ENCODE results near the gene FBXW2. TPM values are rescaled to one million over a fixed set of nuclear protein-coding genes. Genes with fewer than 3 reads are reported as not detected.

The FBXW2 gene
- total and polyA plus RNA-seq, 5 donors from 2014 or later = 34.0 to 87.8 (median 41.4) TPM

DNA sequence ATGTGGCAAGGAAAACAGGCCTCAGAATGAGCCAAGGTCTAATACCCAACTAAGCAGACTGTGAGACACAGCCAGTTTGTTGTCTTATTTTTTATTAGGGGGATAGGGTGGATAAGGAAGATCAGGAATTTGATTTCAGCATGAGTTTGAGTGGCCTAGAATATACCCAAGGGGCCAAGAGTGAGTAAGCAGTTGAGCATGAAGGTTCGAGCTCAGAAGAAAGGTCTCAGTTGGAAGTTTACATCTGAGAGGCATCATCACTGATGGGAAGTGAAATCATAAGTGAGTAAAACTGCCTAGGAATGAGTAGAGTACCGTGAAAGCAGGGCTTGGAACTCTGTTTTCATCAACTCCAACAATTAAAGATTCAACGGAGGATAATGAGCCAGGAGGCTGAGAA, 36.9 kb upstream of the FBXW2 start:
- Mint-ChIP-seq H3K9me3 (no peaks in the 10 kb centered on the region), H3K4me1 (peaks cover 2 to 7% (median 5%) of the 10 kb centered on the region in 4 donors), H3K4me3 (no peak overlapping the region), H3K36me3 (peaks cover 47% of the 10 kb centered on the region), H3K27me3 (no peaks in the 10 kb centered on the region), H3K27ac (peak overlapping the region in 1 of 3 donors; percentile 68)
- H3K36me3 ChIP-seq (ENCODE audit: control insufficient read depth, insufficient read depth, low read length) = peaks cover 77% of the 10 kb centered on the region
- no peak overlapping the region for H3K4me3 ChIP-seq (ENCODE audit: low read depth, low read length)
- H3K4me1 ChIP-seq (ENCODE audit: control insufficient read depth, insufficient read depth, low read length, poor library complexity, severe bottlenecking) = no peaks in the 10 kb centered on the region
- no peaks in the 10 kb centered on the region for H3K9me3 ChIP-seq (ENCODE audit: control insufficient read depth in 2 of 2, low read length in 2 of 2)
- DNase-seq (no peak), ATAC-seq (ENCODE audit: low read depth in 2 of 2) (no peak)
- H3K27me3 ChIP-seq (ENCODE audit: control insufficient read depth, insufficient read depth, low read length) = no peaks in the 10 kb centered on the region
- no peak overlapping the region for H3K27ac ChIP-seq (ENCODE audit: insufficient read depth, low read length, poor library complexity, severe bottlenecking)

DNA sequence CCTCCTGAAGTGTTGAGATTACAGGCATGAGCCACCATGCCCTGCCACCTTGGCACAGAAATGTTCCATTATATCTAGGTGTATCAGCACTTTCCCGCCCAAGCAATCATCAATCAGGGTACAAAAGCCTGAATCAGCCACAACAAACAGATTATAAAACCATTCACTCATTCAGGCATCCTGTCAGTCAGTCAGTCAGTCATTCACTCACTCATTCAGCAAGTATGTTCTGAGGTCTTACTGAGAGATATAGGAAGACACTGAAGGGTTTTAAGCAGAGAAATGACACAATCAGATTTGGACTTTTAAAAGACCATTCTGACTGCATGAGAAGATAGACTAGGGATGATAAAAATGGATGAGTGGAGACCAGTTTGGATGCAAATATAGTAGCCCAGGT, 36.4 kb upstream of the FBXW2 start:
- Mint-ChIP-seq H3K27ac (peak overlapping the region in 1 of 3 donors; percentile 68), H3K4me1 (peaks cover 3 to 6% (median 5%) of the 10 kb centered on the region in 4 donors), H3K9me3 (no peaks in the 10 kb centered on the region), H3K27me3 (no peaks in the 10 kb centered on the region), H3K36me3 (peaks cover 48% of the 10 kb centered on the region), H3K4me3 (no peak overlapping the region)
- Histone ChIP-seq H3K27ac (ENCODE audit: insufficient read depth, low read length, poor library complexity, severe bottlenecking) (no peak overlapping the region), H3K4me1 (ENCODE audit: control insufficient read depth, insufficient read depth, low read length, poor library complexity, severe bottlenecking) (no peaks in the 10 kb centered on the region), H3K9me3 (ENCODE audit: control insufficient read depth in 2 of 2, low read length in 2 of 2) (no peaks in the 10 kb centered on the region), H3K36me3 (ENCODE audit: control insufficient read depth, insufficient read depth, low read length) (peaks cover 74% of the 10 kb centered on the region), H3K27me3 (ENCODE audit: control insufficient read depth, insufficient read depth, low read length) (no peaks in the 10 kb centered on the region), H3K4me3 (ENCODE audit: low read depth, low read length) (no peak overlapping the region)
- no peak for ATAC-seq (ENCODE audit: low read depth in 2 of 2)
- DNase-seq = no peak

DNA sequence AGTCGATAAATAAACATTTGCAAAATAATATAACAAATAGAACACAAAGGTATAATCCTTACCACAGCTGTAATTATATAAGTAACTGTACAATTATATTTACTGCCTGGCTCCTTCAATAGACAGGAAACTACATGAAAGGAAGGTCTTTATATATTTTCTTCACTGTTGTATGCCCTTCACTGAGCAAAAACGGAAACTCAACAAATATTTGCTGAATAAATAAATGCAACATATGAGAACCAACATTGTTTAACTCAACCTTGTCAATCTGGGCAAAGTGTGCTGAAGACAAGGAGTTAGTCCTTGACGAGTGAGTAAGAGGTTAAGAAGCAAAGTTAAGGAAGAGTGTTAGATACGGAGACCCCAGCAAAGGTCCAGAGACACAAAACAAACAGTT, 26.9 kb upstream of the FBXW2 start:
- H3K36me3 Mint-ChIP-seq = peaks cover 60% of the 10 kb centered on the region
- H3K9me3 Mint-ChIP-seq = no peaks in the 10 kb centered on the region

DNA sequence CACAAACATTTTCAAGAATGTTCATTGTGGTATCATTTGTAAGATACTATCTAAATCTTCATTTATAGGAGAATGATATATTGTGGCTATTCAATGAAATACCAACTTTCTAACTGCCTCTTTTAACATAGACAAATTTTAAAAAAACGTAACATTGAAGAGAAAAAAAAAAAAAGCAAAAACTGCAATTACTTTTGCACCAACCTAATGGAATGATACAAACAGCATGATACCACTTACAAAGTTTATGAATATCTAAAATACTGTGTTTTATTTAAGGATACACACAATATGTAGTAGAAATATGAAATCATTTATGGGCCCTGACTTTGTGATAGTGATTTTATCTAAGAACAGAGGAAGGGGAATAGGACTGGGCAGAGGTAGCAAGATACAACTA, 25.4 kb upstream of the FBXW2 start:
- Histone ChIP-seq H3K4me1 (ENCODE audit: control insufficient read depth, insufficient read depth, low read length, poor library complexity, severe bottlenecking) (no peaks in the 10 kb centered on the region), H3K27ac (ENCODE audit: insufficient read depth, low read length, poor library complexity, severe bottlenecking) (no peak overlapping the region), H3K36me3 (ENCODE audit: control insufficient read depth, insufficient read depth, low read length) (peaks cover 48% of the 10 kb centered on the region), H3K4me3 (ENCODE audit: low read depth, low read length) (no peak overlapping the region), H3K27me3 (ENCODE audit: control insufficient read depth, insufficient read depth, low read length) (no peaks in the 10 kb centered on the region), H3K9me3 (ENCODE audit: control insufficient read depth in 2 of 2, low read length in 2 of 2) (no peaks in the 10 kb centered on the region)
- no peaks in the 10 kb centered on the region for H3K9me3 Mint-ChIP-seq
- peaks cover 0 to 17% (median 2%) of the 10 kb centered on the region in 4 donors for H3K4me1 Mint-ChIP-seq
- DNase-seq = no peak
- ATAC-seq (ENCODE audit: low read depth in 2 of 2) = no peak
- no peak overlapping the region for H3K27ac Mint-ChIP-seq
- no peaks in the 10 kb centered on the region for H3K27me3 Mint-ChIP-seq
- H3K4me3 Mint-ChIP-seq = no peak overlapping the region
- peaks cover 49% of the 10 kb centered on the region for H3K36me3 Mint-ChIP-seq

More for the DNA sequence above, 26.9 kb upstream of the FBXW2 start:
- Mint-ChIP-seq H3K27me3 (no peaks in the 10 kb centered on the region), H3K4me1 (peaks cover 0 to 14% (median 3%) of the 10 kb centered on the region in 4 donors), H3K4me3 (no peak overlapping the region), H3K27ac (peak overlapping the region in 1 of 3 donors; percentile 43)
- Histone ChIP-seq H3K4me1 (ENCODE audit: control insufficient read depth, insufficient read depth, low read length, poor library complexity, severe bottlenecking) (no peaks in the 10 kb centered on the region), H3K36me3 (ENCODE audit: control insufficient read depth, insufficient read depth, low read length) (peaks cover 59% of the 10 kb centered on the region), H3K27ac (ENCODE audit: insufficient read depth, low read length, poor library complexity, severe bottlenecking) (no peak overlapping the region), H3K4me3 (ENCODE audit: low read depth, low read length) (no peak overlapping the region), H3K27me3 (ENCODE audit: control insufficient read depth, insufficient read depth, low read length) (no peaks in the 10 kb centered on the region), H3K9me3 (ENCODE audit: control insufficient read depth in 2 of 2, low read length in 2 of 2) (no peaks in the 10 kb centered on the region)
- DNase-seq (no peak), ATAC-seq (ENCODE audit: low read depth in 2 of 2) (no peak)

DNA sequence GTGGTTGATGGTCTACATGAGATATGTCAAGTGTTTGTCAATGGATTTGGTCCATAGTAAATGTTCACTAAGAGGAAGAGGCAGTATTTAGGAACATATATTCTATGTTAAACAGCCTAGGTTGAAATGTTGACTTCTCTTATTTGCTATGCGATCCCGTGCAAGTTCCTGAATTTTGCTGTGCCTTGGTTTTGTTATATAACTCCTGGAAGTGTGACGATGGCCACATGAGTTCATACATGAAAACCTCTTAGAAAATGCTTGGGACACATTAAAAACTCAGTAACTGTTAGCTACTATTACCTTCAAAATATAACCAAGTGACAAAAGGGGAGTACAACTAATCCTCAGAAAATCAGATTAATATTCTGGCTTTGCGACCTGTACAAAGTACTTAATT, 21.9 kb upstream of the FBXW2 start:
- Histone ChIP-seq H3K36me3 (ENCODE audit: control insufficient read depth, insufficient read depth, low read length) (peaks cover 30% of the 10 kb centered on the region), H3K27me3 (ENCODE audit: control insufficient read depth, insufficient read depth, low read length) (no peaks in the 10 kb centered on the region), H3K4me3 (ENCODE audit: low read depth, low read length) (no peak overlapping the region), H3K9me3 (ENCODE audit: control insufficient read depth in 2 of 2, low read length in 2 of 2) (no peaks in the 10 kb centered on the region), H3K27ac (ENCODE audit: insufficient read depth, low read length, poor library complexity, severe bottlenecking) (no peak overlapping the region), H3K4me1 (ENCODE audit: control insufficient read depth, insufficient read depth, low read length, poor library complexity, severe bottlenecking) (no peaks in the 10 kb centered on the region)
- DNase-seq (no peak), ATAC-seq (ENCODE audit: low read depth in 2 of 2) (no peak)
- H3K9me3 Mint-ChIP-seq = peaks cover 0 to 8% (median 2%) of the 10 kb centered on the region in 7 donors
- H3K27me3 Mint-ChIP-seq = no peaks in the 10 kb centered on the region
- H3K4me1 Mint-ChIP-seq = peaks cover 0 to 17% (median under 1%) of the 10 kb centered on the region in 4 donors
- no peak overlapping the region for H3K27ac Mint-ChIP-seq
- H3K4me3 Mint-ChIP-seq = no peak overlapping the region
- H3K36me3 Mint-ChIP-seq = peaks cover 35% of the 10 kb centered on the region

DNA sequence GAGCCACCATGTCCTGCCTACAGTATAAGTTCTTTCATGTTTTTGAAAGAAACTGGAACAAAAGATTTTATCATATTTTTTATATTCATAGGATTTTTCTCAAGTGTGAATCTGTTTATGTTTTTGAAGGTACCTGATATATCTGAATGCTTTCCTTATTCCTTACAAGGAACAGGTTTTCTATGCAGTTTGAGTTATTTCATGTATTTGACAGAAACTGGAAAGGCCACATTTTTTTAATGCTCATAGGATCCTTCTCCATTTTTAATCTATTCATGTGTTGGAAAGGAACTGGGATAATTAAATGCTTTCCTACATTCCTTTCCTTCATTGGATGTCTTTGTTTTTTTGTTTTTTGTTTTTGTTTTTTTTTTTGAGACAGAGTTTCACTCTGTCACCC, 15.7 kb upstream of the FBXW2 start:
- H3K4me3 ChIP-seq (ENCODE audit: low read depth, low read length) = no peak overlapping the region
- H3K4me3 Mint-ChIP-seq = peak overlapping the region in 1 of 4 donors; percentile 41
- H3K27me3 ChIP-seq (ENCODE audit: control insufficient read depth, insufficient read depth, low read length) = no peaks in the 10 kb centered on the region
- peaks cover 18% of the 10 kb centered on the region for H3K36me3 Mint-ChIP-seq
- H3K4me1 Mint-ChIP-seq = peaks cover 0 to 6% (median 0%) of the 10 kb centered on the region in 4 donors
- H3K27ac ChIP-seq (ENCODE audit: insufficient read depth, low read length, poor library complexity, severe bottlenecking) = no peak overlapping the region
- H3K9me3 ChIP-seq (ENCODE audit: control insufficient read depth in 2 of 2, low read length in 2 of 2) = peaks cover 21 to 23% of the 10 kb centered on the region in 2 experiments
- DNase-seq (no peak), ATAC-seq (ENCODE audit: low read depth in 2 of 2) (no peak)
- no peak overlapping the region for H3K27ac Mint-ChIP-seq
- no peaks in the 10 kb centered on the region for H3K4me1 ChIP-seq (ENCODE audit: control insufficient read depth, insufficient read depth, low read length, poor library complexity, severe bottlenecking)
- no peaks in the 10 kb centered on the region for H3K27me3 Mint-ChIP-seq
- peaks cover 0 to 50% (median 25%) of the 10 kb centered on the region in 7 donors for H3K9me3 Mint-ChIP-seq
- peaks cover 3% of the 10 kb centered on the region for H3K36me3 ChIP-seq (ENCODE audit: control insufficient read depth, insufficient read depth, low read length)

DNA sequence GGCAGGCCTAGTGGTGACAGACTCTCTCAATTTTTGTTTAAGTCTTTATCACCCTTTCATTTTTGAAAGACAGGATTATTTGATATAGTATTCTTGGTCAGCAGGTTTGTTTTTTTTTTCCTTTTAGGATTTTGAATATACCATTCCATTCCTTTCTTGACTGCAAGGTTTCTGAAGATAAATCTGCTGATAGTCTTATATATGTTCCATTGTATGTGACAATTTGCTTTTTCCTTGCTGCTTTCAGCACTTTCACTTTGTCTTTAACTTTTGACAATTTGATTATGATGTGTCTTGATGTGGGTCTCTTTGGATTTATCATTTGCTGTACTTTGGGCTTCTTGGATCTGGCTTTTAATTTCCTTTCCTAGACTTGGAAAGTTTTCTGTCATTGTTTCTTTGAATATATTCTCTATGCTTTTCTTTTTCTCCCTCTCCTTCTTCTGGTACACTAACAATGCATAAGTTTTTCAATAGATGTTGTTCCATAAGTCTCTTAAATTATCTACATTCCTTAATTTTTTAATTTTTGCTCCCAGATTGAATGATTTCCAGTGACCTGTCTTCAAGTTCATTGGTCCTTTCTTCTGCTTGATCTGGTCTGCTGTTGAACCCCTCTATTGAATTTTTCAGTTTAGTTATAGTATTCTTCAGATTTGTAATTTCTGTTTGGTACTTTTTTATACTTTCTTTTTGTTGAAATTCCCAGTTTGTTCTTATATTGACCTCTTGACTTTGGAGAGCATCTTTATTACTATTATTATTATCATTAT, 14.6 kb upstream of the FBXW2 start:
- no peak for ATAC-seq (ENCODE audit: low read depth in 2 of 2)
- H3K4me3 Mint-ChIP-seq = no peak overlapping the region
- H3K27me3 Mint-ChIP-seq = no peaks in the 10 kb centered on the region
- H3K27ac Mint-ChIP-seq = no peak overlapping the region
- peaks cover 0 to 50% (median 25%) of the 10 kb centered on the region in 7 donors for H3K9me3 Mint-ChIP-seq
- Histone ChIP-seq H3K4me1 (ENCODE audit: control insufficient read depth, insufficient read depth, low read length, poor library complexity, severe bottlenecking) (no peaks in the 10 kb centered on the region), H3K27ac (ENCODE audit: insufficient read depth, low read length, poor library complexity, severe bottlenecking) (no peak overlapping the region), H3K9me3 (ENCODE audit: control insufficient read depth in 2 of 2, low read length in 2 of 2) (peaks cover 21 to 23% of the 10 kb centered on the region in 2 experiments), H3K36me3 (ENCODE audit: control insufficient read depth, insufficient read depth, low read length) (peaks cover 3% of the 10 kb centered on the region), H3K27me3 (ENCODE audit: control insufficient read depth, insufficient read depth, low read length) (no peaks in the 10 kb centered on the region), H3K4me3 (ENCODE audit: low read depth, low read length) (no peak overlapping the region)
- peaks cover 21% of the 10 kb centered on the region for H3K36me3 Mint-ChIP-seq
- no peak for DNase-seq
- peaks cover 0 to 6% (median 0%) of the 10 kb centered on the region in 4 donors for H3K4me1 Mint-ChIP-seq

All from CD4-positive, CD25-positive, alpha-beta regulatory T cell (primary cell).